ENCODE measurements around the gene GARNL3.

Gene GARNL3

GRCh38 chr9:127293767-127294166 lies 29.2 kb downstream of the GARNL3 start:
- H3K9me3 ChIP-seq (ENCODE audit: low read length), result no peaks in the 10 kb centered on the region
- H3K4me1 ChIP-seq (ENCODE audit: insufficient read depth, low read length, severe bottlenecking), result no peaks in the 10 kb centered on the region
- no peak overlapping the region for H3K9ac ChIP-seq (ENCODE audit: low read length)
- H2AFZ ChIP-seq (ENCODE audit: low read length), result no peak overlapping the region
- H3K4me3 ChIP-seq (ENCODE audit: low read depth, low read length, poor library complexity, severe bottlenecking), result no peak overlapping the region
- no peaks in the 10 kb centered on the region for H3F3A ChIP-seq (ENCODE audit: insufficient read depth, low read length)
- H3K9me2 ChIP-seq (ENCODE audit: low read depth, low read length), result no peaks in the 10 kb centered on the region
- no peak overlapping the region for H3K27ac ChIP-seq (ENCODE audit: low read depth, low read length, poor library complexity, severe bottlenecking)
- H3K79me2 ChIP-seq (ENCODE audit: insufficient read depth, low read length), result no peaks in the 10 kb centered on the region
- H3K36me3 ChIP-seq (ENCODE audit: insufficient read depth, low read length), result no peaks in the 10 kb centered on the region
- no peaks in the 10 kb centered on the region for H3K27me3 ChIP-seq (ENCODE audit: insufficient read depth, low read length)
- no peaks in the 10 kb centered on the region for H4K20me1 ChIP-seq (ENCODE audit: insufficient read depth, low read length)
- H3K4me2 ChIP-seq (ENCODE audit: low read length), result no peak overlapping the region
- TF ChIP-seq CTCF (IDR thresholded peaks at IDR 0.05; ENCODE audit: low read length) (no peak), EZH2 (IDR thresholded peaks at IDR 0.05; ENCODE audit: borderline replicate concordance, low read length) (no peak)

GRCh38 chr9:127295005-127295404 lies 30.4 kb downstream of the GARNL3 start:
- no peaks in the 10 kb centered on the region for H3K9me2 ChIP-seq (ENCODE audit: low read depth, low read length)
- no peak overlapping the region for H3K9ac ChIP-seq (ENCODE audit: low read length)
- no peak overlapping the region for H3K4me3 ChIP-seq (ENCODE audit: low read depth, low read length, poor library complexity, severe bottlenecking)
- H3K4me1 ChIP-seq (ENCODE audit: insufficient read depth, low read length, severe bottlenecking), result no peaks in the 10 kb centered on the region
- H3K27ac ChIP-seq (ENCODE audit: low read depth, low read length, poor library complexity, severe bottlenecking), result no peak overlapping the region
- no peaks in the 10 kb centered on the region for H3K9me3 ChIP-seq (ENCODE audit: low read length)
- H3F3A ChIP-seq (ENCODE audit: insufficient read depth, low read length), result no peaks in the 10 kb centered on the region
- no peaks in the 10 kb centered on the region for H4K20me1 ChIP-seq (ENCODE audit: insufficient read depth, low read length)
- no peak overlapping the region for H3K4me2 ChIP-seq (ENCODE audit: low read length)
- H3K36me3 ChIP-seq (ENCODE audit: insufficient read depth, low read length), result no peaks in the 10 kb centered on the region
- TF ChIP-seq EZH2 (IDR thresholded peaks at IDR 0.05; ENCODE audit: borderline replicate concordance, low read length) (no peak), CTCF (IDR thresholded peaks at IDR 0.05; ENCODE audit: low read length) (no peak)
- H2AFZ ChIP-seq (ENCODE audit: low read length), result no peak overlapping the region
- no peaks in the 10 kb centered on the region for H3K79me2 ChIP-seq (ENCODE audit: insufficient read depth, low read length)
- no peaks in the 10 kb centered on the region for H3K27me3 ChIP-seq (ENCODE audit: insufficient read depth, low read length)

GRCh38 chr9:127300886-127301447 lies 36.4 kb downstream of the GARNL3 start:
- Histone ChIP-seq H3K36me3 (ENCODE audit: insufficient read depth, low read length) (no peaks in the 10 kb centered on the region), H3K4me2 (ENCODE audit: low read length) (no peak overlapping the region), H3F3A (ENCODE audit: insufficient read depth, low read length) (no peaks in the 10 kb centered on the region), H3K4me1 (ENCODE audit: insufficient read depth, low read length, severe bottlenecking) (peaks cover 9% of the 10 kb centered on the region), H3K9me2 (ENCODE audit: low read depth, low read length) (no peaks in the 10 kb centered on the region), H3K79me2 (ENCODE audit: insufficient read depth, low read length) (no peaks in the 10 kb centered on the region), H3K4me3 (ENCODE audit: low read depth, low read length, poor library complexity, severe bottlenecking) (no peak overlapping the region), H3K27me3 (ENCODE audit: insufficient read depth, low read length) (no peaks in the 10 kb centered on the region), H3K9me3 (ENCODE audit: low read length) (no peaks in the 10 kb centered on the region), H4K20me1 (ENCODE audit: insufficient read depth, low read length) (no peaks in the 10 kb centered on the region), H2AFZ (ENCODE audit: low read length) (no peak overlapping the region), H3K9ac (ENCODE audit: low read length) (no peak overlapping the region), H3K27ac (ENCODE audit: low read depth, low read length, poor library complexity, severe bottlenecking) (no peak overlapping the region)
- TF ChIP-seq CTCF (IDR thresholded peaks at IDR 0.05; ENCODE audit: low read length), result no peak
- no peak for TF ChIP-seq EZH2 (IDR thresholded peaks at IDR 0.05; ENCODE audit: borderline replicate concordance, low read length)

Measured in OCI-LY1 (cell line).